Smooth muscle cell (in vitro differentiated cells): ENCODE data around the gene TRIM4. TPM values are rescaled to one million over a fixed set of nuclear protein-coding genes. Genes with fewer than 3 reads are reported as not detected.
"Not testable (repeated sequence)": the region's sequence is repeated elsewhere in the genome, so short reads cannot be mapped to it uniquely, and the experiment has no call there.

Source experiments
- DNase-seq: peaks from one replicate; lab custom pipeline; 2025; ENCODE audit not compliant: unreplicated experiment; lab: John Stamatoyannopoulos, UW
- H2AFZ ChIP-seq: fragments of 200-600 bp; sonication (generic); 2 replicates; pipeline ENCODE4 v1.6.0; 2016; ENCODE audit warnings: antibody characterized with exemption, low read depth, mild to moderate bottlenecking
- H3F3A ChIP-seq: fragments of 200-600 bp; sonication (generic); 2 replicates; pipeline ENCODE4 v1.6.0; 2017; ENCODE audit warnings: antibody characterized with exemption, low read depth
- H3K27ac ChIP-seq: fragments of 200-600 bp; sonication (generic); 2 replicates; pipeline ENCODE4 v1.5.1; 2016; ENCODE audit warnings: low read depth, mild to moderate bottlenecking
- H3K27me3 ChIP-seq: fragments of 200-600 bp; sonication (generic); 2 replicates; pipeline ENCODE4 v1.6.1; 2016; ENCODE audit warnings: low read depth, mild to moderate bottlenecking
- H3K36me3 ChIP-seq: fragments of 200-600 bp; sonication (generic); 2 replicates; pipeline ENCODE4 v1.5.1; 2016; ENCODE audit warnings: low read depth
- H3K4me1 ChIP-seq: fragments of 200-600 bp; sonication (generic); 2 replicates; pipeline ENCODE4 v1.5.1; 2016; ENCODE audit warnings: low read depth
- H3K4me2 ChIP-seq: fragments of 200-600 bp; sonication (generic); 2 replicates; pipeline ENCODE4 v1.6.0; 2016; ENCODE audit warnings: mild to moderate bottlenecking
- H3K4me3 ChIP-seq: fragments of 200-600 bp; sonication (generic); 2 replicates; pipeline ENCODE4 v1.5.1; 2016; ENCODE audit warnings: mild to moderate bottlenecking
- H3K79me2 ChIP-seq: fragments of 200-600 bp; sonication (generic); 2 replicates; pipeline ENCODE4 v1.6.0; 2016; ENCODE audit warnings: low read depth, mild to moderate bottlenecking
- H3K9ac ChIP-seq: fragments of 200-600 bp; sonication (generic); 2 replicates; pipeline ENCODE4 v1.6.0; 2016; ENCODE audit warnings: low read depth
- H3K9me3 ChIP-seq: fragments of 200-600 bp; sonication (generic); replicated peaks from 2 replicates; pipeline ENCODE4 v1.5.1; 2016; ENCODE audit warnings: low read depth
- H4K20me1 ChIP-seq: fragments of 200-600 bp; sonication (generic); 2 replicates; pipeline ENCODE4 v1.6.0; 2016; ENCODE audit warnings: low read depth
- CTCF ChIP-seq: fragments of 200-600 bp; sonication (generic); IDR thresholded peaks from 2 replicates; pipeline ENCODE4 v1.5.1; 2017; ENCODE audit warnings: borderline replicate concordance, mild to moderate bottlenecking, antibody characterized with exemption; ENCODE audit not compliant: insufficient read depth, poor library complexity, severe bottlenecking
- WGBS: methylation state at CpG from one replicate; pipeline ENCODE4 v1.1.7; 2016; ENCODE audit warnings: low lambda C conversion rate; 5-methylcytosine and 5-hydroxymethylcytosine counted together
- polyA plus RNA-seq: library from polyadenylated mRNA; unstranded; fragments of >200 nt; fragmentation: Nextera tagmentation; extraction: Ambion mirVana; gene quantifications from 2 replicates; pipeline ENCODE4 v1.2.1, GENCODE V29; 2016
- total RNA-seq: library from RNA; depleted of rRNA; stranded (reverse); fragments of >200 nt; gene quantifications from 2 replicates; pipeline ENCODE4 v1.2.3, GENCODE V29; 2014

TRIM4 gene
- total and polyA plus RNA-seq, 2 experiments from 2014 or later: not detected

GRCh38 chr7:99953649-99954048, 34.3 kb upstream of the TRIM4 start:
- DNase-seq: no peak
- Histone ChIP-seq H3K27ac (no peak overlapping the region), H3K4me1 (no peaks in the 10 kb centered on the region), H3K79me2 (no peaks in the 10 kb centered on the region), H3K4me2 (no peak overlapping the region), H3K9me3 (no peaks in the 10 kb centered on the region), H4K20me1 (no peaks in the 10 kb centered on the region), H3K27me3 (peaks cover 5% of the 10 kb centered on the region), H3K4me3 (no peak overlapping the region), H2AFZ (no peak overlapping the region), H3F3A (no peaks in the 10 kb centered on the region), H3K36me3 (no peaks in the 10 kb centered on the region), H3K9ac (no peak overlapping the region)
- 82% methylated on average over 3 of the region's 3 CpGs for WGBS
- no peak for TF ChIP-seq CTCF

GRCh38 chr7:99952649-99953048, 33.3 kb upstream of the TRIM4 start:
- not testable (repeated sequence) for H3K36me3 ChIP-seq, H4K20me1 ChIP-seq, H3K4me1 ChIP-seq, H2AFZ ChIP-seq, H3K4me3 ChIP-seq, H3K9ac ChIP-seq, H3F3A ChIP-seq, H3K9me3 ChIP-seq, H3K27ac ChIP-seq, H3K27me3 ChIP-seq, H3K79me2 ChIP-seq, H3K4me2 ChIP-seq, DNase-seq
- 91% methylated on average over 4 of the region's 4 CpGs for WGBS

GRCh38 chr7:99950819-99951218, 31.5 kb upstream of the TRIM4 start:
- not testable (repeated sequence) for H4K20me1 ChIP-seq, H3K27ac ChIP-seq, H3K27me3 ChIP-seq

GRCh38 chr7:99949645-99950228, 30.4 kb upstream of the TRIM4 start:
- TF ChIP-seq CTCF: no peak
- H3K79me2 ChIP-seq: no peaks in the 10 kb centered on the region
- 70% methylated on average over 3 of the region's 3 CpGs for WGBS
- H3K27ac ChIP-seq: no peak overlapping the region
- H3K4me2 ChIP-seq: no peak overlapping the region
- H4K20me1 ChIP-seq: no peaks in the 10 kb centered on the region
- no peaks in the 10 kb centered on the region for H3F3A ChIP-seq
- H3K9me3 ChIP-seq: no peaks in the 10 kb centered on the region
- H3K9ac ChIP-seq: no peak overlapping the region
- H3K4me1 ChIP-seq: no peaks in the 10 kb centered on the region
- no peaks in the 10 kb centered on the region for H3K27me3 ChIP-seq
- no peaks in the 10 kb centered on the region for H3K36me3 ChIP-seq
- DNase-seq: no peak
- H3K4me3 ChIP-seq: no peak overlapping the region
- no peak overlapping the region for H2AFZ ChIP-seq

More at GRCh38 chr7:99950819-99951218, 31.5 kb upstream of the TRIM4 start:
- not testable (repeated sequence) for H3K4me2 ChIP-seq, H3K36me3 ChIP-seq, H3K79me2 ChIP-seq, H3K4me1 ChIP-seq, H3K4me3 ChIP-seq, H3F3A ChIP-seq, DNase-seq, H3K9me3 ChIP-seq, H2AFZ ChIP-seq, H3K9ac ChIP-seq
- 92% methylated on average over 6 of the region's 6 CpGs for WGBS

- H3F3A ChIP-seq: no peaks in the 10 kb centered on the region
- H3K27ac ChIP-seq: no peak overlapping the region
- TF ChIP-seq CTCF: no peak
- H3K9me3 ChIP-seq: no peaks in the 10 kb centered on the region
- no peak overlapping the region for H3K4me3 ChIP-seq
- H3K4me2 ChIP-seq: no peak overlapping the region
- 81% methylated on average over 1 of the region's 1 CpG for WGBS
- H3K27me3 ChIP-seq: no peaks in the 10 kb centered on the region
- H3K36me3 ChIP-seq: no peaks in the 10 kb centered on the region
- DNase-seq: no peak
- no peaks in the 10 kb centered on the region for H4K20me1 ChIP-seq
- H3K9ac ChIP-seq: no peak overlapping the region
- H3K4me1 ChIP-seq: no peaks in the 10 kb centered on the region
- H3K79me2 ChIP-seq: no peaks in the 10 kb centered on the region
- no peak overlapping the region for H2AFZ ChIP-seq
Measured at GRCh38 chr7:99947608-99948007, 28.3 kb upstream of the TRIM4 start.
